ENCODE measurements around the gene PALM3.

PALM3 gene

DNA sequence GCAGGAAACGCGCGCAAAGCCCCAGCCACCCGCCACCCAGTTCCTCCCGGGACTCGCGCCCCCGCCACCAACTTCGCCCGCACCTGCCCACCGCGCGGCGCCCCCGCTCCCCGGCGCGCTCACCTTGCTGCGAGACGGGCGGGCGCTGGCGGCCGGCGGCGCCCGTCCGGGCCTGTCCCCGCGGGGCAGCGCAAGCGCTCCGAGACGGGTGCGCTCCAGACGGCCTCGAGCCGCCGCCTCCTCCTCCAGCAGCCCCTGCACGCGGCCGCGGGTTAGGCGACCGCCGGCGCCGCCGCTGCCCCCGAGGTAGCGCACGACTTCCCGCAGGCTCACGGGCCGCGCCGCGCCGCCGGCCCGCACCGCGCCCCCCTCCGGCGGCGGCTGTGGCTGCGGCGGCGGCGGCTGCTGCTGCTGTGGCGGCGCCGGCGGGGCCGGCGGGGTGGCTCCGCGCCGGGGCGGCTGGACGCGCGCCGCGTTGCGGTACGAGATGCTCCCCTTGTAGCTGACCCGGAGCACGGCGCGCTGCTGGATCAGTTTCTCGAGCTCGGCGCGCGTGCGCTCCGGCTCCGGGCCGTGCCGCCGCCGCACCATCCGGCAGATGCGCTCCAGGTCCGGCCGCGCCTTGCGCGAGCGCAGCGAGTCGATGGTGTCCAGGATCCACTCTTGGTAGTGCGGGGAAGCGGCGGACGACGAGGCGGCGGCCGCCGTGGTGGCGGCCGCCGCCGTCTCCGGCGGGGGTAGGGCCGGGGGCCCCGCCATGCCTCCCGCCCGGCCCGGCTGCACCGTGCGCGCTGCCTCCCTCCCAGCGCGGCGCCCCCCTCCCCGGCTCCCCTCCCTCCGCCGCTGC is 28.0 kb upstream of the PALM3 start:
- H3K9me3 ChIP-seq (ENCODE audit: control insufficient read depth in 2 of 2, low read length in 2 of 2), result peaks cover 0 to 4% of the 10 kb centered on the region in 2 donors
- peak overlapping the region; percentile 74 for H3K27ac ChIP-seq (ENCODE audit: low read depth in 2 of 2, low read length in 2 of 2)

GRCh38 chr19:14089412-14089661 is 27.5 kb upstream of the PALM3 start:
- H3K4me3 ChIP-seq (ENCODE audit: low read length in 2 of 2), result peak overlapping the region; percentile 41 to 61
- peaks cover 5 to 7% of the 10 kb centered on the region in 2 donors for H3K4me1 ChIP-seq (ENCODE audit: control insufficient read depth in 2 of 2, insufficient read depth in 2 of 2, low read length in 2 of 2)
- peaks cover 0 to 4% of the 10 kb centered on the region in 2 donors for H3K9me3 ChIP-seq (ENCODE audit: control insufficient read depth in 2 of 2, low read length in 2 of 2)
- no peak overlapping the region for H3K27ac ChIP-seq (ENCODE audit: low read depth in 2 of 2, low read length in 2 of 2)
- peaks cover 6 to 8% of the 10 kb centered on the region in 2 donors for H3K36me3 ChIP-seq (ENCODE audit: control insufficient read depth in 2 of 2, insufficient read depth in 2 of 2, low read length in 2 of 2)
- H3K27me3 ChIP-seq (ENCODE audit: control insufficient read depth in 2 of 2, insufficient read depth in 2 of 2, low read length in 2 of 2), result no peaks in the 10 kb centered on the region
- peak overlapping the region; percentile 0 to 43 for H3K9ac ChIP-seq (ENCODE audit: low read depth in 1 of 2, low read length in 2 of 2)

More for the DNA sequence above, 28.0 kb upstream of the PALM3 start:
- Histone ChIP-seq H3K27me3 (ENCODE audit: control insufficient read depth in 2 of 2, insufficient read depth in 2 of 2, low read length in 2 of 2) (no peaks in the 10 kb centered on the region), H3K4me3 (ENCODE audit: low read length in 2 of 2) (peak overlapping the region; percentile 61 to 64), H3K36me3 (ENCODE audit: control insufficient read depth in 2 of 2, insufficient read depth in 2 of 2, low read length in 2 of 2) (peaks cover 6 to 8% of the 10 kb centered on the region in 2 donors), H3K4me1 (ENCODE audit: control insufficient read depth in 2 of 2, insufficient read depth in 2 of 2, low read length in 2 of 2) (peaks cover 5 to 7% of the 10 kb centered on the region in 2 donors), H3K9ac (ENCODE audit: low read depth in 1 of 2, low read length in 2 of 2) (peak overlapping the region; percentile 0 to 43)

- Histone ChIP-seq H3K27ac (ENCODE audit: low read depth in 2 of 2, low read length in 2 of 2) (no peak overlapping the region), H3K4me1 (ENCODE audit: control insufficient read depth in 2 of 2, insufficient read depth in 2 of 2, low read length in 2 of 2) (peaks cover 5 to 7% of the 10 kb centered on the region in 2 donors), H3K27me3 (ENCODE audit: control insufficient read depth in 2 of 2, insufficient read depth in 2 of 2, low read length in 2 of 2) (no peaks in the 10 kb centered on the region), H3K9me3 (ENCODE audit: control insufficient read depth in 2 of 2, low read length in 2 of 2) (peaks cover 0 to 4% of the 10 kb centered on the region in 2 donors), H3K36me3 (ENCODE audit: control insufficient read depth in 2 of 2, insufficient read depth in 2 of 2, low read length in 2 of 2) (peaks cover 6 to 8% of the 10 kb centered on the region in 2 donors), H3K9ac (ENCODE audit: low read depth in 1 of 2, low read length in 2 of 2) (peak overlapping the region in 1 of 2 donors; percentile 43), H3K4me3 (ENCODE audit: low read length in 2 of 2) (peak overlapping the region; percentile 41 to 61)
Observed at GRCh38 chr19:14088634-14089411, 26.9 kb upstream of the PALM3 start.

DNA sequence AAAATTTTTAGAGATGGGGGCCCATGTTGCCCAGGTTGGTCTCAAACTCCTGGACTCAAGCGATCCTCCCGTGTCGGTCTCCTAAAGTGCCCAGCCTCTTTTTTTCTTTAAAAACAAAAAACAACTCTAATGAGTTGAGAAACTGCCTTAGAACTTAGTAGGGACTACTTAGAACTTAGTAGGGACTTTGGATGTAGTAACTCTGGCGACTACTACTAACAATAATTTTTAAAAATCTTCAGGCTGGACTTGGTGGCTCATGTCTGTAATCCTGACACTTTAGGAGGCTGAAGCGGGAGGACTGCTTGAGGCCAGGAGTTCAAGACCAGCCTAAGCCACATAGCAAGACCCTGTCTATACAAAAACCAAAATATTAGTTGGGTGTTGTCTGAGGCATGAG is 24.2 kb upstream of the PALM3 start:
- peaks cover 10 to 15% of the 10 kb centered on the region in 2 donors for H3K4me1 ChIP-seq (ENCODE audit: control insufficient read depth in 2 of 2, insufficient read depth in 2 of 2, low read length in 2 of 2)
- H3K4me3 ChIP-seq (ENCODE audit: low read length in 2 of 2), result no peak overlapping the region
- no peaks in the 10 kb centered on the region for H3K9me3 ChIP-seq (ENCODE audit: control insufficient read depth in 2 of 2, low read length in 2 of 2)

DNA sequence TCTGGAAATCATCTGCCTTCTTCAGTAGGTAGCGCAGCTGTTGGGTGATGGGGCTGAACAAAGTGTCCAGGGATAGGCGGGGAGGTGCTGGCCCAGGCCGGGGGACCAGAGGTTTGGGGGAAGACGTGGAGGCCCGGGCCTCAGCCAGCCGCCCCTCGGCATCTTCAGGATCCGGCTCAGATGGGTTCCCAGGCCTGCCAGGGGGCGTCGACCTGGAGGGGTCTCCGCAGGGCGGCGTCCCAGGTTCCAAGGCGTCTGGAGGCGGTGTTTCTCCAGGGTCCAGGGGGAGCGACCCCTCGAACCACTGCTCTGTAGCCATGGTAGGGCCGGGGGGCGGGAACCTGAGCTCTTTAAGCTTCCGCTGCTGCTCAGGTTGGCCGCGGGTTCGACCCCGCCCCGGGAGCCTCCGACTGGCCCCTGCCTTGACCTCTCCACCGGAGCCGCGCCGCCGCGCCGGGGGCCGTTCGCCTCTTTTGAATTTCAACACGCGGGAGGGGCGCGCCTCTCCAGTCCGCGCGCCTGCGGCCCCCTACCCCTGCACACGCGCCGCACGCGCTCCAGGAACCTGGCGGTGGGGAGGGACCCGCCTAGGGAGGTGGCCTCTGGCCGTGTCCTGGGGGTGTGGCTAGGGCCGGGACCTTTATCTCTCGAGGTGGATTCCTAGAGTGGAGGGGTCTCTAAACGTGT is 23.6 kb upstream of the PALM3 start, which contains the start of gene C19orf67:
TSS of gene C19orf67 (minus strand) at position 475 of the 687 bp plus-strand sequence. CDS start at position 319, 156 bp downstream.
- Histone ChIP-seq H3K4me1 (ENCODE audit: control insufficient read depth in 2 of 2, insufficient read depth in 2 of 2, low read length in 2 of 2) (peaks cover 16 to 17% of the 10 kb centered on the region in 2 donors), H3K27ac (ENCODE audit: low read depth in 2 of 2, low read length in 2 of 2) (no peak within 1 kb of the TSS), H3K36me3 (ENCODE audit: control insufficient read depth in 2 of 2, insufficient read depth in 2 of 2, low read length in 2 of 2) (peaks cover 6 to 8% of the 10 kb centered on the region in 2 donors), H3K9me3 (ENCODE audit: control insufficient read depth in 2 of 2, low read length in 2 of 2) (no peaks in the 10 kb centered on the region), H3K4me3 (ENCODE audit: low read length in 2 of 2) (peak within 1 kb of the TSS in 1 of 2 donors; percentile 16), H3K9ac (ENCODE audit: low read depth in 1 of 2, low read length in 2 of 2) (no peak within 1 kb of the TSS), H3K27me3 (ENCODE audit: control insufficient read depth in 2 of 2, insufficient read depth in 2 of 2, low read length in 2 of 2) (no peaks in the 10 kb centered on the region)

More for the DNA sequence above, 24.2 kb upstream of the PALM3 start:
- H3K27me3 ChIP-seq (ENCODE audit: control insufficient read depth in 2 of 2, insufficient read depth in 2 of 2, low read length in 2 of 2), result no peaks in the 10 kb centered on the region
- H3K27ac ChIP-seq (ENCODE audit: low read depth in 2 of 2, low read length in 2 of 2), result no peak overlapping the region
- no peak overlapping the region for H3K9ac ChIP-seq (ENCODE audit: low read depth in 1 of 2, low read length in 2 of 2)
- peaks cover 6 to 8% of the 10 kb centered on the region in 2 donors for H3K36me3 ChIP-seq (ENCODE audit: control insufficient read depth in 2 of 2, insufficient read depth in 2 of 2, low read length in 2 of 2)

DNA sequence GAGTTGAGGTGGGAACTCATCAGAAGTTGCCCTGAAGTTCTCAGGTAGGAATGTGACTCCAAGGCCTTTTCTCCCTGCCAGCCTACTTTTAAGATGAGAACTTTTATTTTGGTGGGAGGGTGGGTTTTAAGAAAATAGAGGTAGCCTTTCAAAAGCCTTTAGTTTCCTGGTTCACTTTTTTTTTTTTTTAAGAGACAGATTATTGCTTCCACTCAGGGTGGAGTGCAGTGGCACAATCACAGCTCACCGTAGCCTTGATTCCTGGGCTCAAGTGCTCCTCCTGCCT is 20.7 kb upstream of the PALM3 start:
- H3K27me3 ChIP-seq (ENCODE audit: control insufficient read depth in 2 of 2, insufficient read depth in 2 of 2, low read length in 2 of 2), result no peaks in the 10 kb centered on the region
- H3K36me3 ChIP-seq (ENCODE audit: control insufficient read depth in 2 of 2, insufficient read depth in 2 of 2, low read length in 2 of 2), result no peaks in the 10 kb centered on the region
- H3K9ac ChIP-seq (ENCODE audit: low read depth in 1 of 2, low read length in 2 of 2), result peak overlapping the region; percentile 87 to 97
- peak overlapping the region; percentile 85 to 90 for H3K4me3 ChIP-seq (ENCODE audit: low read length in 2 of 2)
- peak overlapping the region; percentile 93 to 96 for H3K27ac ChIP-seq (ENCODE audit: low read depth in 2 of 2, low read length in 2 of 2)
- no peaks in the 10 kb centered on the region for H3K9me3 ChIP-seq (ENCODE audit: control insufficient read depth in 2 of 2, low read length in 2 of 2)
- H3K4me1 ChIP-seq (ENCODE audit: control insufficient read depth in 2 of 2, insufficient read depth in 2 of 2, low read length in 2 of 2), result peaks cover 20 to 21% of the 10 kb centered on the region in 2 donors

DNA sequence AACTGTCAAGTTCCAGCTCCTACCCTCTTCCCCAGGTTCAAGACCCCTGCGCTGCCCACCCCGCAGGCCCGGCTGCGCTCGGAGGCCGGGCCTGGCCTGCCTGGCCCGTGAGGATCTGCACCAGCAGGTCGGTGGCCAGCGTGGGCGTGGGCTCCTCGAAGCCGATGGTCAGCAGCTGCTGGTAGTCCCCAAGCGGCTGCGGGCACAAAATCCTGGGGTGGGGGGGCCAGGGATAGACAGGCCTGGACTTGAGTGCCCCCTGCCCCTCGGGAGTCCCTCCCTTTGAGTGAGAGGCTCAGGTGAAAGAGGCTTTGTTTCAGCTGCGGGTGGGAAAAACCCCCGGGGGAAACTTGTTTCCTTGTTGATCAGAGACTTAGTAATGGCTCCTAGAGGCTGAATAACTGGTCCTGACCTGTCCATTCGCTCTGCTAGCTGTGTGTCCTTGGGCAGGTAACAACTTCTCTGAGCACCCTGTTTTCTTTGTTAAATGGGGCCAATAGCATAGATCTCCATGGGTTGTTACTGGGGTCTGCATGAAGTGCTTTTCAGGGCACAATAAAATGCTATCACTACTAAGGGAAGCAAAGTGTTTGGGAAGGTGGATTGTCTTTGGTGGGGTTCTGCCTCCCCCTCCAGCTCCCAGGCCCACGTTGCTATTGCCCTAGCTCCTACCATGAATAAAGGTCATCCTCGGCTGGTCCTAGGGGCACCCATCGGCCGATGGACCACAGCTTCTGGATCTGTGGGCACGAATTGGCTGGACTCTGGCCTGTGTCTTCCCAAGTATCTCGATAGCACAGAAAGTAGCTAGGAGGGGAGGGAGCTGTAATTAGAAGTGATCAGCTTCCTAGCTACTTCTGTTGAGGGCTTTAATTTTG is 20.2 kb upstream of the PALM3 start:
- Histone ChIP-seq H3K9ac (ENCODE audit: low read depth in 1 of 2, low read length in 2 of 2) (peak overlapping the region; percentile 87 to 97), H3K27ac (ENCODE audit: low read depth in 2 of 2, low read length in 2 of 2) (peak overlapping the region; percentile 93 to 96), H3K9me3 (ENCODE audit: control insufficient read depth in 2 of 2, low read length in 2 of 2) (no peaks in the 10 kb centered on the region), H3K36me3 (ENCODE audit: control insufficient read depth in 2 of 2, insufficient read depth in 2 of 2, low read length in 2 of 2) (no peaks in the 10 kb centered on the region), H3K4me1 (ENCODE audit: control insufficient read depth in 2 of 2, insufficient read depth in 2 of 2, low read length in 2 of 2) (peaks cover 20 to 21% of the 10 kb centered on the region in 2 donors), H3K27me3 (ENCODE audit: control insufficient read depth in 2 of 2, insufficient read depth in 2 of 2, low read length in 2 of 2) (no peaks in the 10 kb centered on the region), H3K4me3 (ENCODE audit: low read length in 2 of 2) (peak overlapping the region; percentile 85 to 90)

DNA sequence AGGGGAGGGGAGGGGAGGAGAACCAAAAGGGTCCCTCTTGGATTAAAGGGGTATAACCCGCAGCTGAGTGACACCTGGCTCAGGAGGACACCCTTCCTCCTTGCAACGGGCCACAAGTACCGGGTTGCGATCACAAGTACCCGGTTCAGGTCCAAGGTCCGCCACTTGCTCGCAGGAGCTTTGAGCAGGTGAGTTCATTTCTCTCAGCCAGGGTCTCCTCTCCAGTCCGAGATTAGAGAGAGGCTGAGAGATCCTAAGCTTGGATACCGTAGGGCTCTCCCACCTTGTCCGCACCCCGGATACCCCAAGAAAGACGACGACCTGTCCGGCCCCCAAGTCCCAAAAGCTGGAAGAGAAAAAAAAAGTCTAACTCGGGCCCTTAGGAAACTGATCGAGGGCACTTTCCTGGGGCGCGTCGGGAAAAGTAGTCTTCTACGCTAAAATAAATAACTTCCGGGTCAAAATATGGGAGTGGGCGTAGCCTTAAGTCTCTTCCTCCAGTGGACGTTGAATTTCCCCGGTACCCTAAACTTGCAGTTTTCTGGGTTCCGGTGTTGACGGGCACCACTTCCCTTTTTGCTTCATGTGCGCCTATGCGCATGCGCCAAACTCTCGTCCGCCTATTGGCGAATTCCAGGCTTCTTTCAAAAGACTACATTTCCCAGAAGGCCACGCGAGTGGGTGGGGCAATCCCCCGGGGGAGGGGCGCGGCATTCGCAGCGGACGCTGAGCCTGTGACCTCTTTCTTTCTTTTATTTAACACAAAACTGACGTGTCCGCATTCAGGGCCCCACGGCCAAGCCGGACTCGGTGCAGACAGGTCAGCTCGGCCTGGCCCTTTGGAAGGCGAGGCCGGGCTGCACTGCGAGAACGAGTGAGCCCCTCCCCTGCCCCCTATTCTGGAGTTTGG is 19.3 kb upstream of the PALM3 start:
- H3K9me3 ChIP-seq (ENCODE audit: control insufficient read depth in 2 of 2, low read length in 2 of 2), result no peaks in the 10 kb centered on the region
- peaks cover 20 to 23% of the 10 kb centered on the region in 2 donors for H3K4me1 ChIP-seq (ENCODE audit: control insufficient read depth in 2 of 2, insufficient read depth in 2 of 2, low read length in 2 of 2)
- H3K4me3 ChIP-seq (ENCODE audit: low read length in 2 of 2), result peak overlapping the region; percentile 85 to 90
- H3K27ac ChIP-seq (ENCODE audit: low read depth in 2 of 2, low read length in 2 of 2), result peak overlapping the region; percentile 93 to 96
- H3K27me3 ChIP-seq (ENCODE audit: control insufficient read depth in 2 of 2, insufficient read depth in 2 of 2, low read length in 2 of 2), result no peaks in the 10 kb centered on the region
- no peaks in the 10 kb centered on the region for H3K36me3 ChIP-seq (ENCODE audit: control insufficient read depth in 2 of 2, insufficient read depth in 2 of 2, low read length in 2 of 2)
- peak overlapping the region; percentile 87 to 97 for H3K9ac ChIP-seq (ENCODE audit: low read depth in 1 of 2, low read length in 2 of 2)

All from mucosa of rectum (tissue), 2 donors.